ENCODE data around the gene GALC.
A peak's percentile ranks its signal among the peaks of the same experiment; 100 is the strongest.

Gene GALC

GRCh38 chr14:88003425-88003824 is 10.4 kb upstream of the GALC start:
- Histone ChIP-seq H3F3A (ENCODE audit: insufficient read depth) (peaks cover 20% of the 10 kb centered on the region), H3K4me2 (ENCODE audit: low read depth, low read length, poor library complexity, severe bottlenecking) (peak overlapping the region; percentile 92), H3K27me3 (ENCODE audit: low read length) (no peaks in the 10 kb centered on the region), H3K79me2 (ENCODE audit: insufficient read depth, low read length) (peaks cover 32% of the 10 kb centered on the region), H2AFZ (ENCODE audit: low read depth, low read length, severe bottlenecking) (no peak overlapping the region), H3K27ac (ENCODE audit: low read depth, low read length) (no peak overlapping the region), H3K9ac (ENCODE audit: low read length) (no peak overlapping the region), H3K9me2 (replicated peaks; ENCODE audit: insufficient read depth, low read length) (no peaks in the 10 kb centered on the region), H4K20me1 (ENCODE audit: low read depth, low read length) (no peaks in the 10 kb centered on the region), H3K9me3 (ENCODE audit: insufficient read depth, low read length) (no peaks in the 10 kb centered on the region), H3K36me3 (ENCODE audit: low read length) (no peaks in the 10 kb centered on the region), H3K4me3 (ENCODE audit: insufficient read depth, low read length, poor library complexity, severe bottlenecking) (no peak overlapping the region)
- no peak for TF ChIP-seq CTCF (IDR thresholded peaks at IDR 0.05; ENCODE audit: insufficient read depth, low read length, poor library complexity, severe bottlenecking)
- TF ChIP-seq EZH2phosphoT487 (conservative IDR thresholded peaks at IDR 0.05; ENCODE audit: low read length): no peak

GRCh38 chr14:88002421-88003075 is 9.6 kb upstream of the GALC start:
- H3K4me3 ChIP-seq (ENCODE audit: insufficient read depth, low read length, poor library complexity, severe bottlenecking): no peak overlapping the region
- no peaks in the 10 kb centered on the region for H3K9me3 ChIP-seq (ENCODE audit: insufficient read depth, low read length)
- H2AFZ ChIP-seq (ENCODE audit: low read depth, low read length, severe bottlenecking): no peak overlapping the region
- peaks cover 23% of the 10 kb centered on the region for H3K79me2 ChIP-seq (ENCODE audit: insufficient read depth, low read length)
- no peak overlapping the region for H3K4me2 ChIP-seq (ENCODE audit: low read depth, low read length, poor library complexity, severe bottlenecking)
- H3K27me3 ChIP-seq (ENCODE audit: low read length): no peaks in the 10 kb centered on the region
- H3K27ac ChIP-seq (ENCODE audit: low read depth, low read length): no peak overlapping the region
- TF ChIP-seq CTCF (IDR thresholded peaks at IDR 0.05; ENCODE audit: insufficient read depth, low read length, poor library complexity, severe bottlenecking) (no peak), EZH2phosphoT487 (conservative IDR thresholded peaks at IDR 0.05; ENCODE audit: low read length) (no peak)
- H3K36me3 ChIP-seq (ENCODE audit: low read length): no peaks in the 10 kb centered on the region
- peaks cover 15% of the 10 kb centered on the region for H3F3A ChIP-seq (ENCODE audit: insufficient read depth)
- H4K20me1 ChIP-seq (ENCODE audit: low read depth, low read length): no peaks in the 10 kb centered on the region
- H3K9ac ChIP-seq (ENCODE audit: low read length): no peak overlapping the region
- H3K9me2 ChIP-seq (replicated peaks; ENCODE audit: insufficient read depth, low read length): no peaks in the 10 kb centered on the region

- no peak for TF ChIP-seq EZH2phosphoT487 (conservative IDR thresholded peaks at IDR 0.05; ENCODE audit: low read length)
- no peak for TF ChIP-seq CTCF (IDR thresholded peaks at IDR 0.05; ENCODE audit: insufficient read depth, low read length, poor library complexity, severe bottlenecking)
- Histone ChIP-seq H3K9me3 (ENCODE audit: insufficient read depth, low read length) (no peaks in the 10 kb centered on the region), H3K9ac (ENCODE audit: low read length) (no peak overlapping the region)
Measured at GRCh38 chr14:87999277-87999676, 6.3 kb upstream of the GALC start.

More at GRCh38 chr14:87999277-87999676, 6.3 kb upstream of the GALC start:
- no peaks in the 10 kb centered on the region for H3K27me3 ChIP-seq (ENCODE audit: low read length)
- no peak overlapping the region for H3K4me2 ChIP-seq (ENCODE audit: low read depth, low read length, poor library complexity, severe bottlenecking)
- no peaks in the 10 kb centered on the region for H3K79me2 ChIP-seq (ENCODE audit: insufficient read depth, low read length)
- H3K9me2 ChIP-seq (replicated peaks; ENCODE audit: insufficient read depth, low read length): no peaks in the 10 kb centered on the region
- no peak overlapping the region for H2AFZ ChIP-seq (ENCODE audit: low read depth, low read length, severe bottlenecking)
- H4K20me1 ChIP-seq (ENCODE audit: low read depth, low read length): no peaks in the 10 kb centered on the region
- no peaks in the 10 kb centered on the region for H3K36me3 ChIP-seq (ENCODE audit: low read length)
- H3K27ac ChIP-seq (ENCODE audit: low read depth, low read length): no peak overlapping the region
- no peaks in the 10 kb centered on the region for H3F3A ChIP-seq (ENCODE audit: insufficient read depth)
- H3K4me3 ChIP-seq (ENCODE audit: insufficient read depth, low read length, poor library complexity, severe bottlenecking): no peak overlapping the region
